GM23248 (cell line): ENCODE results near the gene CSRP1.

Source experiments
- EZH2 ChIP-seq: fragments of 200-600 bp; sonication (generic); IDR thresholded peaks from 2 replicates; pipeline ENCODE4 v1.6.1; 2018; ENCODE audit warnings: antibody characterized with exemption, mild to moderate bottlenecking; ENCODE audit not compliant: insufficient read depth, poor library complexity, severe bottlenecking
- EZH2phosphoT487 ChIP-seq: fragments of 200-600 bp; sonication (generic); IDR thresholded peaks from 2 replicates; pipeline ENCODE4 v1.6.1; 2018; ENCODE audit warnings: antibody characterized with exemption, moderate library complexity, mild to moderate bottlenecking, low read depth; ENCODE audit not compliant: insufficient read depth

DNA sequence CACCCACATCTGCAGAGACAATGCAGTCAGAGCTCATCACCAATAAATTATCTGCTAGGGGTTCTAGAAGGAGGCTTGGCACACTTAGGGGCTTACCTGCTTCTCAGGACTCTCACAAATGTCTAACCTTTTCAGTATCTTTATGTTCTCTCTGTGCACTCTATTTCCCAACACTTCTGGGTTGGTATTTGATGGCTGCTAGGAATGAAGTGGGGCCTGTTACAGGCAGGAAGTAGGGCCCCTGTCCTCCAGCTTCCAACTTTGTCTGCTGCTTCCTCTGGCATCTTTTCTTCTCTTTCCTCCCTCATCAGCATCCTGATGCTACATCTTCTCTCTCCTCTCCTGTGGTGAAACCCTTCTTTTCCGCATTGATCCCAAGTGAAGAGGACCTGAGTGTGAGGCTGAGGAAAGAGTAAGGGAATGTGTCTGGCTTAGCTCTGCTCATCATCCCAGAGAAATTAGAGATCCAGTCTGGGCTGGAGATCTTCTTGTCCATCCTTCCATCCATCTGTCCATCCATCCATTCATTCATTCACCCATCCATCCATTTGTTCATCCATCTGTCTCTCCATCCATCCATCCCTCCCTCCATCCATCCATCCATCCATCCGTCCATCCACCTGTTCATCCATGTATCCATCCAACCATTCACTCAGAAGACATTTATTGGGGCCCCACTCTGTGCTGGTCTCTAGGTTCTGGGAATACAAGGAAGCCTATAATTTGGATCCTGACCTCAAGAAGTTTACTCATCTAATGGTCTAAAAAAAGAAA is 2.9 kb upstream of the CSRP1 start:
- TF ChIP-seq EZH2 (no peak), EZH2phosphoT487 (no peak)
